SK-N-DZ (cell line): ENCODE data around the gene NUCB1.
"Not testable (repeated sequence)": the region's sequence is repeated elsewhere in the genome, so short reads cannot be mapped to it uniquely, and the experiment has no call there.

Experiments used
- DNase-seq: peaks from one replicate; pipeline ENCODE4 v3.0.0-alpha.2; 2015; ENCODE audit warnings: low spot score

Gene NUCB1

DNA sequence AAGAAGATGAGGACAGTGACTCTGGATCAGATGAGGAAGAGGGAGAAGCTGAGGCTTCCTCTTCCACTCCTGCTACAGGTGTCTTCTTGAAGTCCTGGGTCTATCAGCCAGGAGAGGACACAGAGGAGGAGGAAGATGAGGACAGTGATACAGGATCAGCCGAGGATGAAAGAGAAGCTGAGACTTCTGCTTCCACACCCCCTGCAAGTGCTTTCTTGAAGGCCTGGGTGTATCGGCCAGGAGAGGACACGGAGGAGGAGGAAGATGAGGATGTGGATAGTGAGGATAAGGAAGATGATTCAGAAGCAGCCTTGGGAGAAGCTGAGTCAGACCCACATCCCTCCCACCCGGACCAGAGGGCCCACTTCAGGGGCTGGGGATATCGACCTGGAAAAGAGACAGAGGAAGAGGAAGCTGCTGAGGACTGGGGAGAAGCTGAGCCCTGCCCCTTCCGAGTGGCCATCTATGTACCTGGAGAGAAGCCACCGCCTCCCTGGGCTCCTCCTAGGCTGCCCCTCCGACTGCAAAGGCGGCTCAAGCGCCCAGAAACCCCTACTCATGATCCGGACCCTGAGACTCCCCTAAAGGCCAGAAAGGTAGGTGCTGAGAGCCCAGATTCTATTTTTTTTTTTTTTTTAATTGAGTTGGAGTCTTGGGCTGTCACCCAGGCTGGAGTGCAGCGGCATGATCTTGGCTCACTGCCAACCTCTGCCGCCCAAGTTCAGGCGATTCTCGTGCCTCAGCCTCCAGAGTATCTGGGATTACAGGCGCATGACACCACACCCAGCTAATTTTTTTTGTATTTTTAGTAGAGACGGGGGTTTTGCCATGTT is 25.6 kb upstream of the NUCB1 start:
- no peak for DNase-seq

DNA sequence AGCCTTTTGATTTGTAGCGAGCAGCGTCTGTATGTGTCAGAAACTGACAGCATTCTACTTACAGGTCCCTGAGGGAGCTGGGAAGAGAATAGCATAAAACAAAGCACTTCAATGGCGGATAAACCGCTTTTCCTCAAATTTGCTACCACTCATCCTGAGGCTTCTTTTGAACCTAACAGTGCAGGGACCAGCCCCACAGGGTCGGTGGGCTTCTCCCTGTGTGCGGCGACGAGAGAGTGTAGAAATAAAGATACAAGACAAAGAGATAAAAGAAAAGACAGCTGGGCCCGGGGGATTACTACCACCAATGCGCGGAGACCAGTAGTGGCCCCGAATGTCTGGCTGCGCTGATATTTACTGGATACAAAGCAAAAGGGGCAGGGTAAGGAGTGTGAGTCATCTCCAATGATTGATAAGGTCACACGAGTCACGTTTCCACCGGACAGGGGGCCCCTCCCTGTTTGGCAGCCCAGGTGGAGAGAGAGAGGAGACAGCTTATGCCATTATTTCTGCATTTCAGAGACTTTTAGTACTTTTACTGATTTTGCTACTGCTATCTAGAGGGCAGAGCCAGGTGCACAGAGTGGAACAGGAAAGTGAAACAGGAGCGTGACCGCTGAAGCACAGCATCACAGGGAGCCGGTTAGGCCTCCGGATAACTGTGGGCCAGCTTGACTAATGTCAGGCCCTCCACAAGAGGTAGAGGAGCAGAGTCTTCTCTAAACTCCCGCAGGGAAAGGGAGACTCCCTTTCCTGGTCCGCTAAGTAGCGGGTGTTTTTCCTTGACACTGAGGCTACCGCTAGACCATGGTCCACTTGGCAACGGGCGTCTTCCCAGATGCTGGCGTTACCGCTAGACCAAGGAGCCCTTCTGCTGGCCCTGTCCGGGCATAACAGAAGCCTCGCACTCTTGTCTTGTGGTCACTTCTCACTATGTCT is 23.8 kb upstream of the NUCB1 start:
- not testable (repeated sequence) for DNase-seq

DNA sequence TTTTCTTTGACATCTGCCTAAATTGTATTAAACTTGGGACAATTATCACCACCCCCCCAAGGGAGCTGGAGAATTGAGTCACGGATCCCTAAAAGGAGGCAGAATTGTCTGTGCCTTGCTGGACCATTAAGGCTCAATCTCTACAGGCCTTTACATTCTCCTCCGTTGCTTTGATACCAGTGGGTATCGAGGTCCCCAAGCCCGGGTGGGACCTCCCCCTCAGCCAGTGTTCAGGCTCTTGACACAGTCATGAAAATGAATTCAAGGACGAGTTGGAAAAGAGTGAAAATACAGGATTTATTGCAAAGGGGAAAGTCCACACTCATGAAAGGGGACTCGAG is 22.3 kb upstream of the NUCB1 start:
- DNase-seq: no peak

DNA sequence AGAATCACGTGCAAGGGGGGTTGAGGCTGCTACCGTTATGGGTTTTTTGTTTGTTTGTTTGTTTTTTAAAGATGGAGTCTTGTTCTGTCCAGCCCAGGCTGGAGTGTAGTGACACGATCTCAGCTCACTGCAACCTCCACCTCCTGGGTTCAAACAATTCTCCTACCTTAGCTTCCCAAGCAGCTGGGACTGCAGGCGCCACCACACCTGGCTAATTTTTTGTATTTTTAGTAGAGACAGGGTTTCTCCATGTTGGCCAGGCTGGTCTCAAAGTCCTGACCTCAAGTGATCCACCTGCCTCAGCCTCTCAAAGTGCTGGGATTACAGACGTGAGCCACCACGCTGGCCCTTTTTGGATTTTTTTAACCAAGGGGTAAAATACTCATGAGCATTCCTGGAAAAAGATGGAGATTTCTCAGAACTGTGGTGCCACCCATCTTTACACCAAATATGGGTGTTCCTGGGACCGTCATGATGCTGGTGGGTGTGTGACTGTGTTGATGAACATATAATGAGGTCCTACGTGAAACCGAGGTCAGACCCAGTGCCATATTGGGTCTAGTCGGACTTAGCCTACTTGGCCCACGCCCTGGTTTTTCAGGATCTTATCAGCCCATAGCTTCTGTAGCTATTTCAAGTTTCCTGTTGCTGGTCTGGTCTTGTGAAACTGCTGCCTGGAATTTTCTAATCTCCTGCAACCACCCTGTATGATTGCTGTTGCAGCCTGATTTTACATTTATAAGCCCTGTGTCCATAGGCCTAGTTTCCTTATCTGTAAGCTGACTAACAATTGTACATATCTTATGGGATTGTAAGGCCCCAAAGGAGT is 21.7 kb upstream of the NUCB1 start:
- no peak for DNase-seq

DNA sequence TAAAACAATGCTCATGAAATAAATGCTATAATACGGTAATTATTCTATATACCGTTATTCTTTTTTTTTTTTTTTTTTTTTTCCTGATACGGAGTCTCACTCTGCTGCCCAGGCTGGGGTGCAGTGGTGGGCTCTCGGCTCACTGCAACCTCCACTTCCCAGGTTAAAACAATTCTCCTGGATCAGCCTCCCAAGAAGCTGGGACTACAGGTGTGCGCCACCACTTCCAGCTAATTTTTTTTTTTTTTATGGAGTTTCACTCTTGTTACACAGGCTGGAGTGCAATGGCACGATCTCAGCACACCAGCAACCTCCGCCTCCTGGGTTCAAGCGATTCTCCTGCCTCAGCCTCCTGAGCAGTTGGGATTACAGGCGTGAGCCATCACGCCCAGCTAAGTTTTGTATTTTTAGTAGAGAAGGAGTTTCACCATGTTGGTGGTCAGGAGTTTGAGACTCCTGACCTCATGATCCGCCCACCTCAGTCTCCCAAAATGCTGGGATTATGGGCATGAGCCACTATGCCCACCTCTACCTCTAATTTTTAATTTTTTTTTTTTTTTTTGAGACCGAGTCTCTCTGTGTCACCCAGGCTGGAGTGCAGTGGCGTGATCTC is 21.0 kb upstream of the NUCB1 start:
- DNase-seq: no peak

DNA sequence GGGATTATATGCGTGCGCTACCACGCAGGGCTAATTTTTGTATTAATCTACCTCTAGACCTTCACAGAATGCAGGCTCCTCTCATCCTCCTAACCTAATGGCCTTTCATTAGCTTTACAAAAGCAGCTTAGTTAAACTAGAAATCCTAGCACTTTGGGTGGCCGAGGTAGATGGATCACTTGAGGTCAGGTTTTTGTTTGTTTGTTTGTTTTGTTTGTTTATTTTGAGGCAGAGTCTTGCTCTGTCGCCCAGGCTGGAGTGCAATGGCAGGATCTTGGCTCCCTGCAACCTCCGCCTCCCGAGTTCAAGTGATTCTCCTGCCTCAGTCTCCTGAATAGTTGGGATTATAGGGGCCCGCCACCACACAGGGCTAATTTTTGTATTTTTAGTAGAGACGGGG is 20.4 kb upstream of the NUCB1 start:
- not testable (repeated sequence) for DNase-seq

DNA sequence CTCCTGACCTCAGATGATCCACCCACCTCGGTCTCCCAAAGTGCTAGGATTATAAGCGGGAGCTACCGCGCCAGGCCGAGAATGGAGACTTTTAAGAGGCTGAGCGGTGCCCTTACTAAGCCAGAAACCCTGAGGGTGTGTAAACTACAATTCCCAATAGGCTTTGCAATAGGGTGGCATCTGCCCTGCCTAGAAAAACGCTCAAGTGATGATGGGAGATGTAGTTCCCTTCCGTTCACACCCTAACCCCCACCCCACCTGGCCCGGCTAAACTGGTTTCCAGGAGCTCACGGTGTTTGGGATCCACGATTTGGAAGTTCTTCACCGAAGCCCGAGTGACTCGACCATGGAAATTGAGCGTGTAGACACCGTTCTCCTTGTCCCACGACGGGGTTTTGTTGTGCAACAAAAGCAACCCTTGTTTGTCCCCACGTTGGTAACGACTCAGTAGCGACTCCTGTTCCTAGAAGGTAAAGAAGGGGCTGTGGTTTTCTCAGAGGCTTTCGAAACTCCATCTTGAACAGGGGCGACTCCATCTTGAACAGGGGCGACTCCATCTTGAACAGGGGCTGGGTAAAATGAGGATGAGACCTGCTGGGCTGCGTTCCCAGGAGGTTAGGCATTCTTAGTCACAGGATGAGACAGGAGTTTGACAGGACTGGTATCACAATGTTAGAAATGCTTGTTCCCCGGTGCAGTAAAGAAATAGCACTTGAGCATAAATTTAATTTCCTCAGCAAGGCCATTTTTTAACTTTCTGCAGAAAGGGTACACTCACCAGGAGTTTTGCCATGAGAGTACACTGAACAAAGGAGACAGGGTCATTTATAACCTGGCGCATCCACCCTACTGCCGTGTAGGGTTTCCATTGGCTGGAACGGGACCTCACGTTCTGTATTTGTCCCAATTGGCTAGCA is 18.1 kb upstream of the NUCB1 start:
- DNase-seq: no peak

DNA sequence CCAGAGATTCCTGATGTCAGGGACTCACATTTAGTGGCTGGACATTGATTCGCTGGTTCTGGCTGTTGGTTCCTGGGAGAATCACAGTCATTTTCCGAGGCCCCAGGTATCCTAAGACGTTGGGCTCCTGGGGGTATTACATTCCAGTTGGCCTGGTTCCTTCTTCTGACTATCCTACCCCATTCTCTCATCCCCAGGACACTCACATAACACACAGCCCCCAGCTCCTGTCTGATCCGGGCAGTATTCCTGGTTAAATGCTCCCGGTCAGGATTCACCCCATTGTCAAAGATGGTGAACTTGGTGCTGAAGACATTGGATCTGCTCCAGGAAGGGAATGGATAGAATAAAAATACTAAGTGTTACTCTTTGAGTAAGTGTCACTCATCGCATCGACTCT is 16.4 kb upstream of the NUCB1 start:
- DNase-seq: no peak

DNA sequence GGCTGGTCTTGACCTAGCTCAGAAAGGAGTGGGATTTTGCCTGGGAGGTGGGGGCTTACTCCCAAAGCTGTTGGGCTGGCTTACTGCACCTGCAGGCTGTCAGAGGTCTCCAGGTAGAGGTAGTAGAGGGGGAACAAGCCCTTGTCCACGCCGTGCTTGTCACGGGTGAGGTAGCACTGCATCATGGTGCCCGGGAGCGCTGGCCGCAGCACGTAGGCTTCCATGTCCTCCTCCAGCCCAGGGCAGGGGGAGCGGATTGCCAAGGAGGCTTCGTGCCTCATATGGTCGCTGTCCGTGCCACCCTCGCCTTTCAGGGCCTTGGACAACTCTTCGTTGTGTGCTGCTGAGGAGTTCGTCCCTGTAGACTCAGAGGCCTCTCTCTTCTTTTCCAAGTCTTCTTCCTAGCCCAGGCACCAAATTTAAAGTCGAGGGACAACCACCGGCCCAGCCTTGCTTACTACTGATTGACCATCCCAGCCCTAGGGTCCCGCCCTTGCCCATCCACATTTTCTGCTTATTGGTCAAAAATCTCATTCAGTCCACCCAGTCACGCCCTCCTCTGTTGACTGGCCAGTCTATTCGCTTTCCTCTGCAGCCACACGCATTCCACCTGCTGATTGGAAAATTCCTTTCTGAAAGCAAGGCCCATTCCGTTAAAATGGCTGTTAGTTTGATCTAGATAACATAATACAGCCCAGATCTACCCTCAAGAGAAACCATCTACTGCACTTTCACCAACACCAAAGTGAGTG is 12.1 kb upstream of the NUCB1 start:
- no peak for DNase-seq

DNA sequence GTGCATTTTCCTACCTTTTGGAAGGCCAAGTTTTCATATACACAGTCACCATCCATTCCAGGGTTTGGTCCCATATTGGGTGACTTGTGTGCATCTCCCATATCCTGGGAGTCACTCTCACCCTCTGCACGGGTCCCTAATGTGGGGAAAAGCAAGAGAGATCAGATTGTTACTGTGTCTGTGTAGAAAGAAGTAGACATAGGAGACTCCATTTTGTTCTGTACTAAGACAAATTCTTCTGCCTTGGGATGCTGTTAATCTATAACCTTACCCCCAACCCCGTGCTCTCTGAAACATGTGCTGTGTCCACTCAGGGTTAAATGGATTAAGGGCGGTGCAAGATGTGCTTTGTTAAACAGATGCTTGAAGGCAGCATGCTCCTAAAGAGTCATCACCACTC is 10.6 kb upstream of the NUCB1 start:
- DNase-seq: not testable (repeated sequence)

DNA sequence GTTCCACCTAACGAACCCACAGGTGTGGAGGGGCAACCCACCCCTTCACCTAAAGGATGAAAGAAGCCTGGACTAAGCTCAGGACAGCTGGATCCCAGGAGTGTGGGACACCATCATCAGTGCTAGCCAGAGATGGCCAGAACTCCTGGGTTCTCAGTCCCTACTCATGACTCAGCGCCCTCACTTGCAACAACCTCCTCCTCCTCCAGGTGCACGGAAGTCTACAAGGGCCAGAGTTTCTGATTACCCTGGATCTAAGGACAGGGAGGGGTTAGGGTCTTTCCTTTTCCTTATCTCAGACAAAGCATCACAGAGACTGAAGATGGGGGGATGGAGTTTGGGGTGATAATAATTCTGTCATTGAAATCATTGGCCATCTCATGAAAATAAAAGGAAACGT is 9.6 kb upstream of the NUCB1 start:
- DNase-seq: no peak

DNA sequence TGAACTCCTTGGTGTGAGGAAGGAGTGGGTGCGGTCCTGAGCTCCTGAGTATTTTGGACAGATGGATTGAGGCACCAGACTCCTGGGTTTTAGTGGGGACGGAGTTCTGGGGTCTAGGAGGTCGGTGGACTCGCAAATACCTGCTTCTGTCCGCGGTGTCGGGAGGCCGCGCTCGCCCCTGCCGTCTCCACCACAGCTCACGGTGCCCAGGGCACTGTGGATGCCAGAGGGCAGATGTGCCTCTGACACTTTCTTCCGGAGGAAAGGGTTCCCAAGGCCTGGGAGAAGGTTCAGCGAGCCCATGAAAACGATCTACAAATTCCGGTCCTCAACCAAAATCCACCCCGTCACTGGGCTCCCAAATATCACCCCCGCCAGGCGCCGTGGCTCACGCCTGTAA is 4.9 kb upstream of the NUCB1 start:
- no peak for DNase-seq

DNA sequence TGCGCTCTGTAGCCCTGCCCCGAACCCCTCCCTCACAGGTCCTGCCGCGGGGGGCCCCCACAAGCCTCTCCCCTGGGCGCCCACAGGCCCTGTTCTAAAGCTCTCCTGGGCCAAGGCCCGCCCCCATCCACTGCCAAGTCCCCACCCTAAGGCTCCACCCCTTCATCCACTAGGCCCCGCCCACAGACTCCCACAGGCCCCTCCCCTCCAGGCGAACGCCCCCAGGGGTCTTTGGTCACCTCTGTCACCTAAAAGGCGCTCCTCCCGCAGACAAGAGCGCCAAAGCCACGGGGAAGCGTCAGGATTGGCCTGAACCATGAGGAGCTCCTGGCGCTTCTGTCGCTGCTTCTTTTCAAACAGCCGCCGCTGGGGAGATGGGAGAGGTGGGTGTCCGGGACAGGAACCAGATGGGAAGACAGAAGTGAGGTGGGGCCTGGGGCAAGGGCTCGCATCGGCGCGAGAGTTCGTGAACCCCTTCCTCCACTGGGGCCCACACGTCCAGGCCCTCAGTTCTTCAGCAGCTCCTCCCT is 3.9 kb upstream of the NUCB1 start:
- DNase-seq: peak; percentile 72

DNA sequence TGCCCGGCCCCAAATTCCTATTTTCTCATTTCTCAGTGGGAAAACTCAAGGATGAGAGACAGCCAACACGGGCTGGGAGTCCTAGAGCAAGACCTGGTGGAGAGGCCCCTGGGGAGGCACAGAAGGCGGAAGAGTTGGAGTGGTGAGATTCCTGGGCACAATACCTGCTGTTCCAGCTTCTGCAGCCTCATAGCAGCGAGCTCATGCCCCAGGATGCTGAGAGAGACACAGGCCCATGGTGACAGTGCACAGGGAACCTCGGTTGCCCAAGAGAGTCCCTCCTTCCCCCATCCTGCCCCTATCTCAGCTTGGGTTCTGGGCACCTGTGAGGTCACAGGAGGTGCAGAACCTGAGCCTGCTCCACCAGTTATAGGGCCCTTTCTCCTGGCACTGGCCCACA is 2.9 kb upstream of the NUCB1 start:
- no peak for DNase-seq

DNA sequence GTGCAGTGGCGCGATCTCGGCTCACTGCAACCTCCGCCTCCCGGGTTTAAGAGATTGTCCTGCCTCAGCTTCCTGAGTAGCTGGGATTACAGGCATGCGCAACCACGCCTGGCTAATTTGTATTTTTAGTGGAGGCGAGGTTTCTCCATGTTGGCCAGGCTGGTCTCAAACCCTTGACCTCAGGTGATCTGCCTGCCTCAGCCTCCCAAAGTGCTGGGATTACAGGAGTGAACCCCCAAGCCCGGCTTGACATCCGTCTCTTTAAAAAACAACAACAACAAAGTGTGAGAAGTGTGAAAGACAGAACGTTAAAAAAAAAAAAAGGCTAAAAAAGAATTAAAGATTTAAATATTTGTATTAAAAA is 744 bp upstream of the NUCB1 start:
- not testable (repeated sequence) for DNase-seq

DNA sequence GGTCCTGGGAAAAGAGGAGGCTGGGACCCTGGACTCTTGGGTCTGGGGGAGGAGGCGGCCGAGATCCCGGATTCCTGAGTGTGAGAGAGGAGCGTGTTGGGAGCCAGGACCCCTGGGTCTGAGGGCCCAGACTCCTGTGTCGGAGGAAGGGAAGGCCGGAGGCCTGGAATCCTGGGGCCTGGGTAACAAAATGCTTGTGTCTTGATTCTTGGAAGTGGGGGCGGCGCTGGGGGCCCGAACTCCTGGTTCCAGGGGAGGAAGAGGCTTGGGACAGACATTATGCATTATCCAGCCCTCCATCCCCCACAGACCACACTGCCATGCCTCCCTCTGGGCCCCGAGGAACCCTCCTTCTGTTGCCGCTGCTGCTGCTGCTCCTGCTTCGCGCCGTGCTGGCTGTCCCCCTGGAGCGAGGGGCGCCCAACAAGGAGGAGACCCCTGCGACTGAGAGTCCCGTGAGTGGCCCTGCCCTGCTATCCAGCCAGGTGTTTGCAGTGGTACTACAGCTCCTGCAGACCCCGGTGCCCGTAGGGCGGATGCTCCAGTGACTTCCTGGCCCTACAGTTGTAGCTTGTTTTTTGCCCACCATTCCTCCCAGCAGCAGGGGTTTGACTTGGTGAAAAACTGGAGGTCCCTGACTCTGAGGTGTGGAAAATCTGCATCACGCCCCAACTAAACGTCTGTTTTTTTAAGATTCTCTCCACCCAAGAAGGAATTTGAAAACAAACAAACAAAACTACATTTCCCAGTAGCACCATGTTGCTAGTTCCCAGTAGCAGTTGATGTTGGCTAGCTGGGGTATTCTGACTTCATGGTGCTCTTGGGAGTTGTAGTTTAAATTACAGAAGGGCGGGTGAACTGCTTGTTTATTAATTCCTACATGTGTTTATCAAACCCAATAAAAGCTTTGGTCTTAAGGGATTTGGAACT is 630 bp downstream of the NUCB1 start:
- DNase-seq: no peak

DNA sequence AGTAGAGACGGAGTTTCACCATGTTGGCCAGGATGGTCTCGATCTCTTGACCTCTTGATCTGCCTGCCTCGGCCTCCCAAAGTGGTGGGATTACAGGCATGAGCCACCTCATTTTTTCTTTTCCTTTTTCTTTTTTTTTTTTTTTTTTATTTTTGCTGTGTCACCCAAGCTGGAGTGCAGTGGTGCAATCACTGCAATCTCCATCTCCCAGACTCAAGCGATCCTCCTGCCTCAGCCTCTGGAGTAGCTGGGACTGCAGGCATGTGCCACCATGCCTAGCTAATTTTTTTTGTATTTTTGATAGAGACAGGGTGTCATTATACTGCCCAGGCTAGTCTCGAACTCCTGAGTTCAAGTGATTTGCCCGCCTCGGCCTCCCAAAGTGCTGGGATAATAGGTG is 2.2 kb downstream of the NUCB1 start:
- DNase-seq: not testable (repeated sequence)

DNA sequence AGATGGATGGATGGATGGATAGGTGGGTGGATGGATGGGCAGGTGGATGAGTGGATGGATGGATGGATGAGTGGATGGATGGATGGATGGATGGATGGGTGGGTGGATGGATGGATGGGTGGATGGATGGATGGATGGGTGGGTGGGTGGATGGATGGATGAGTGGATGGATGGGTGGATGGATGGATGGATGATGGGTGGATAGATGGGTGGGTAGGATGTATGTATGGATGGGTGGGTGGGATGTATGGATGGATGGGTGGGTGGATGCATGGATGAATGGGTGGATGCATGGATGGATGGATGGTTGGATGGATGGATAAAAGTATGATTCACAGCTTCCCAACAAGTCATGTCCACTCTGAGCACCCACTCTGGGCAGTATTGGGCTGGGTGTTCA is 3.7 kb downstream of the NUCB1 start:
- not testable (repeated sequence) for DNase-seq
